Heart right ventricle (tissue), 16 donors: ENCODE data around the gene UST. TPM values are rescaled to one million over a fixed set of nuclear protein-coding genes. Genes with fewer than 3 reads are reported as not detected.
A peak's percentile ranks its signal among the peaks of the same experiment; 100 is the strongest.

Experiments
- ATAC-seq, 8 donors: fragments of 200-7000 bp; cut with Tn5 transposase; one replicate each; pipeline ENCODE4 v1.9.1; 2020; ENCODE audit warnings: mild to moderate bottlenecking in 8 of 8, moderate library complexity in 8 of 8, moderate number of reproducible peaks in 1 of 8
- DNase-seq, 2 donors: peaks; one replicate each; pipeline ENCODE4 v3.0.0-alpha.2; 2020
- H3K27ac ChIP-seq, 10 donors: fragments of 200-600 bp; sonication (generic) in 2 of 10; one replicate each; pipeline versions ENCODE4 v1.5.0 to v1.8.0; 2020 to 2022; ENCODE audit warnings: mild to moderate bottlenecking in 3 of 10
- H3K27me3 ChIP-seq, 7 donors: fragments of 200-600 bp; one replicate each; pipeline ENCODE4 v1.8.0; 2021 to 2022; ENCODE audit warnings: mild to moderate bottlenecking in 2 of 7
- H3K36me3 ChIP-seq, 9 donors: fragments of 200-600 bp; sonication (generic) in 1 of 9; one replicate each; pipeline versions ENCODE4 v1.5.0 to v1.8.0; 2020 to 2022; ENCODE audit warnings: mild to moderate bottlenecking in 2 of 9
- H3K4me1 ChIP-seq, 9 donors: fragments of 200-600 bp; sonication (generic) in 1 of 9; one replicate each; pipeline versions ENCODE4 v1.5.0 to v1.8.0; 2020 to 2022; ENCODE audit warnings: mild to moderate bottlenecking in 4 of 9
- H3K4me3 ChIP-seq, 10 donors: fragments of 200-600 bp; sonication (generic) in 2 of 10; one replicate each; pipeline versions ENCODE4 v1.5.0 to v1.8.0; 2020 to 2022; ENCODE audit warnings: mild to moderate bottlenecking in 7 of 10, moderate library complexity in 2 of 10
- H3K9me3 ChIP-seq, 11 donors: fragments of 200-600 bp in 10 of 11; sonication (generic) in 2 of 11; one replicate each; pipeline versions ENCODE4 v1.5.0 to v1.8.0; 2013 to 2022; ENCODE audit warnings: mild to moderate bottlenecking in 2 of 11, control low read depth in 1 of 11, moderate library complexity in 1 of 11
- CTCF ChIP-seq, 9 donors: fragments of 200-600 bp; sonication (generic) in 2 of 9; IDR thresholded peaks; one replicate each; pipeline versions ENCODE4 v1.5.0 to v1.8.0; 2021 to 2022; ENCODE audit warnings: antibody characterized with exemption in 9 of 9, mild to moderate bottlenecking in 5 of 9, moderate library complexity in 1 of 9
- WGBS, 2 donors: extraction: QIAGEN DNeasy Blood & Tissue Kit; methylation state at CpG; one replicate each; pipeline ENCODE4 v1.1.7; 2013; ENCODE audit warnings: inconsistent platforms in 1 of 2; 5-methylcytosine and 5-hydroxymethylcytosine counted together
- intact Hi-C, 10 donors: fragments of 100-400 bp; cut with DNase I; formaldehyde crosslinking; loops; one replicate each; pipeline versions ENCODE4 v1.11.1 to v1.14.2; 2022
- polyA plus RNA-seq, 2 donors: library from polyadenylated mRNA; stranded (reverse); fragments of 200-250 nt; gene quantifications; one replicate each; pipeline ENCODE4 v1.2.3, GENCODE V29; 2013
- total RNA-seq, 10 donors: library from RNA; stranded (reverse); fragmentation: NEBNext Ultra II Directional in 3 of 10; extraction: Animal tissue kit (Norgen Biotek cat#: 25700) in 3 of 10; gene quantifications; one replicate each; pipeline versions ENCODE4 v1.2.1 to v1.2.4, GENCODE V29; 2021 to 2023
- donor health status: Arrhythmogenic right ventricular cardiomyopathy.
- donor health status: ischemic (EF 13 %, LVEDD 7.1; RV severe dilation, severe dysfunction).
- donor health status: healthy with polysubstance abuse.
- donor health status: DM: no; HTN: yes; CAD: no.
- donor health status: DM: no; HTN: no; CAD: no.
- donor health status: ischemic (EF 25% LVEDD 6.9; RV normal size, moderate dysfunction).
- donor health status: ischemic (EF 25% LVEDD 5.7; RV mildly dilated, moderate dysfunction).
- donor health status: healthy.
- donor health status: DM: yes; HTN: yes; CAD: no.
- donor health status: Ischemic cardiomyopathy.
- donor health status: ischemic (EF 35%, LVEDD 5.7; RV mildly dilated, moderate dysfunction).
- donor health status: nonischemic (EF 11% LVEDD 7.7; RV severe dilation, severe dysfunction).
- donor health status: DM: yes; HTN: yes; CAD: no.
- donor health status: PGD.
- donor health status: ischemic (EF 29% LVEDD 5.4; RV normal size, mild dysfunction).
- donor health status: nonischemic (EF 23%, LVEDD 6.1; RV moderate dilation, normal function).

Gene UST
- total and polyA plus RNA-seq, 12 donors = 1.6 to 4.1 (median 2.3) TPM

GRCh38 chr6:148934539-148934938 is 187.7 kb downstream of the UST start:
- Histone ChIP-seq H3K27me3 (no peaks in the 10 kb centered on the region), H3K4me3 (no peak overlapping the region), H3K36me3 (no peaks in the 10 kb centered on the region), H3K4me1 (peaks cover 0 to 14% (median 6%) of the 10 kb centered on the region in 9 donors), H3K9me3 (no peaks in the 10 kb centered on the region), H3K27ac (no peak overlapping the region)
- 49 to 51% methylated on average over 4 of the region's 4 CpGs for WGBS, 2 donors
- intact Hi-C loops = no loop called here
- TF ChIP-seq CTCF (IDR thresholded peaks at IDR 0.05) = no peak
- DNase-seq (peak in 1 of 2 donors; percentile 28), ATAC-seq (peak in 5 of 8 donors; percentile 43 to 66 (median 63))

- Histone ChIP-seq H3K27ac (no peak overlapping the region), H3K9me3 (no peaks in the 10 kb centered on the region), H3K36me3 (no peaks in the 10 kb centered on the region), H3K4me1 (peaks cover 0 to 14% (median 6%) of the 10 kb centered on the region in 9 donors), H3K27me3 (no peaks in the 10 kb centered on the region), H3K4me3 (no peak overlapping the region)
- peak in 2 of 8 donors; percentile 17 to 34 for ATAC-seq
- WGBS, 2 donors = 38 to 61% methylated on average over 3 of the region's 3 CpGs
- TF ChIP-seq CTCF (IDR thresholded peaks at IDR 0.05) = no peak
- no peak for DNase-seq
- intact Hi-C loops = no loop called here
Observed at GRCh38 chr6:148934961-148935360, 188.1 kb downstream of the UST start.

- ATAC-seq (no peak), DNase-seq (no peak)
- TF ChIP-seq CTCF (IDR thresholded peaks at IDR 0.05) = no peak
- no peak overlapping the region for H3K4me3 ChIP-seq
- H3K27me3 ChIP-seq = no peaks in the 10 kb centered on the region
- intact Hi-C loops = no loop called here
- H3K36me3 ChIP-seq = no peaks in the 10 kb centered on the region
- WGBS, 2 donors = 64 to 83% methylated on average over 7 of the region's 7 CpGs
- no peak overlapping the region for H3K27ac ChIP-seq
- H3K4me1 ChIP-seq = peaks cover 0 to 14% (median 6%) of the 10 kb centered on the region in 9 donors
- H3K9me3 ChIP-seq = no peaks in the 10 kb centered on the region
Observed at GRCh38 chr6:148935705-148936435, 189.0 kb downstream of the UST start.

- no peak for ATAC-seq
Observed at GRCh38 chr6:148943451-148943850, 196.6 kb downstream of the UST start.

More at GRCh38 chr6:148943451-148943850, 196.6 kb downstream of the UST start:
- DNase-seq = no peak
- WGBS, 2 donors = 53 to 66% methylated on average over 1 of the region's 1 CpG
- no peak for TF ChIP-seq CTCF (IDR thresholded peaks at IDR 0.05)
- no peaks in the 10 kb centered on the region for H3K27me3 ChIP-seq
- H3K4me1 ChIP-seq = peaks cover 0 to 12% (median 0%) of the 10 kb centered on the region in 9 donors
- intact Hi-C loops = no loop called here
- no peak overlapping the region for H3K27ac ChIP-seq
- no peaks in the 10 kb centered on the region for H3K36me3 ChIP-seq
- H3K9me3 ChIP-seq = no peaks in the 10 kb centered on the region
- no peak overlapping the region for H3K4me3 ChIP-seq
